NB4 (cell line): Measurements from ENCODE around the gene NFYC.

Experiments
- DNase-seq: peaks from one replicate; pipeline ENCODE4 v3.0.0; 2010; ENCODE audit warnings: low read depth
- H3K4me3 ChIP-seq: one replicate; pipeline ENCODE4 v1.5.1; 2011; ENCODE audit warnings: mild to moderate bottlenecking, low read depth, low read length, moderate library complexity
- CTCF ChIP-seq: IDR thresholded peaks from one replicate; pipeline ENCODE4 v1.5.1; 2012; ENCODE audit warnings: low read depth, low read length
- MYC ChIP-seq: IDR thresholded peaks from 2 replicates; pipeline ENCODE4 v1.6.1; 2011; ENCODE audit warnings: low read depth, low read length
- POLR2A ChIP-seq: IDR thresholded peaks from 2 replicates; pipeline ENCODE4 v1.6.1; 2011; ENCODE audit warnings: mild to moderate bottlenecking; ENCODE audit not compliant: insufficient read length; ENCODE audit errors: extremely low read depth
- TF ChIP-seq, protein P1 (sequence below): IDR thresholded peaks from 2 replicates; pipeline ENCODE4 v1.6.1; 2011; ENCODE audit warnings: low read depth, low read length

Gene NFYC

GRCh38 chr1:40758004-40758403 is 66.5 kb downstream of the NFYC start:
- DNase-seq, result no peak
- no peak for TF ChIP-seq POLR2A
- TF ChIP-seq CTCF, result no peak
- no peak for TF ChIP-seq MYC
- TF ChIP-seq, protein P1, sequence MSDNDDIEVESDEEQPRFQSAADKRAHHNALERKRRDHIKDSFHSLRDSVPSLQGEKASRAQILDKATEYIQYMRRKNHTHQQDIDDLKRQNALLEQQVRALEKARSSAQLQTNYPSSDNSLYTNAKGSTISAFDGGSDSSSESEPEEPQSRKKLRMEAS, result no peak
- no peak overlapping the region for H3K4me3 ChIP-seq

DNA sequence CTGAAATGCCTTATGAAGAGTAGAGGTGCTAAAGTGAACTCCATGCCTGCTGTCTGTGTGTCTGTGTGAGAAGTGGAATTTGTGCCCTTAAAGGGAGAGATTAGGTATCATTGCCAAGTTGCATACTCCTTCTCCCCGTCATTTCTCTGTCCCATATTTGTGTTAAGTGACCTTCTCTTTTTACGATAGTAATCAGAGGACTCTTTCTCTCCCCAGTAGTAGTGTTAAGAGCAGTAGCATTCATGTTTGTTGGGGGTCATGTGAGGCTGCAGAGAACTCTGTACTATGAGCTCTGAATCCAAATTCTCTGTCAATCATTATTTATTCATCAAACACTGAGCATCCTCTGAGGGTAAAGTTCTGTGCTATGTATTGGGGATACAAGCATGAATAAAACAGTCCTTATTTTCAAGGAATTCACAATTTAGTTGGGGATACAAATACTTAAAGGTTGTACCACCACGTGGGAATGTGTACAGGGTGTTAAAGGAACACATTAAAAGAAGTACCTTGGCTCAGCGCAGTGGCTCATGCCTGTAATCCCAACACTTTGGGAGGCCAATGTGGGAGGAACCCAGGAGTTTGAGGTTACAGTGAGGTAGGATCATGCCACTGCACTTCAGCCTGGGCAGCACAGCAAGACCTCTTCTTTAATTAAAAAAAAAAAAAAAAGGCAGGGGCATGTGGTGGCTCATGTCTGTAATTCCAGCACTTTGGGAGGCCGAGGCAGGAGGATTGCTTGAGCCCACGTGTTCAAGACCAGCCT is 67.3 kb downstream of the NFYC start:
- no peak overlapping the region for H3K4me3 ChIP-seq
- DNase-seq, result no peak
- TF ChIP-seq, protein P1, result no peak
- TF ChIP-seq POLR2A (no peak), MYC (no peak), CTCF (no peak)

- no peak overlapping the region for H3K4me3 ChIP-seq
- no peak for DNase-seq
- TF ChIP-seq MYC (no peak), CTCF (no peak), POLR2A (no peak)
- TF ChIP-seq, protein P1, result no peak
Measured at GRCh38 chr1:40760984-40761383, 69.5 kb downstream of the NFYC start.

DNA sequence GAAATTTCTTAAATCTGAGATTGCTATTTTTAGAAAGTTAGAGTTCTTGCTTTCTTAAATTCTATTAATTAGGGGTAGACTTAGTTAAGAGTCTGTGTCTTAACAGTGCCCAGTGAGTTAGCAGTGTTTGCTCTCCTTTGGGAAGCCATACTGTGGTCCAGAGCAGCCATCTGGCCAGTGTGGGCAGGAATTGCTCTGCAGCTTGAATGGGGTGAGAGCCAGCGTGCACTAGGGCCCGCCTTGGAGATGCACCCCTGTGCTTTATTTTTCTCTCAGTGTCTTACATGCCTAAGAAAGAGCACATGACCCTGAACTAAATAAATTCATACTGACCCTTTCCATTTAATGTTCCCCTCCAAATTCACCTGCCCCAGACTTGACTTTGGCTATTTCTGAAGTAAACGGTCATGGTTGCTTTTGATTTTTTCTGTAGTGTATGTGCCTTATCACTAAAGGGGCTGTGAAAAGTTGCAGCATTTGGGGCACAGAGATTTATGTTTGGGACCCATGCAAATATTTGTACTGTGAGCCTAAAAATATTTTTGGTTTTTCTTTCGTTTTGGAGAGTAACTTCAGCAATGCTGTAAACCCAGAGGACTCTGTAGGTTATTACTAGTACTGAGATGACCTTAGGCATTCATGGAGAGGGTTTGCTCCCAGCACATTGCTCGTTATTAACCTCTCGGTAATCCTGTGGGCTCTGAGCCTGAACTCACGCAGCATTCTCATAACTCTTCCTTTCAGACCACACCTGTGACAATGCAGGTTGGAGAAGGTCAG is 70.8 kb downstream of the NFYC start:
- TF ChIP-seq, protein P1, result no peak
- TF ChIP-seq MYC (no peak), POLR2A (no peak), CTCF (no peak)
- H3K4me3 ChIP-seq, result no peak overlapping the region
- DNase-seq, result no peak

DNA sequence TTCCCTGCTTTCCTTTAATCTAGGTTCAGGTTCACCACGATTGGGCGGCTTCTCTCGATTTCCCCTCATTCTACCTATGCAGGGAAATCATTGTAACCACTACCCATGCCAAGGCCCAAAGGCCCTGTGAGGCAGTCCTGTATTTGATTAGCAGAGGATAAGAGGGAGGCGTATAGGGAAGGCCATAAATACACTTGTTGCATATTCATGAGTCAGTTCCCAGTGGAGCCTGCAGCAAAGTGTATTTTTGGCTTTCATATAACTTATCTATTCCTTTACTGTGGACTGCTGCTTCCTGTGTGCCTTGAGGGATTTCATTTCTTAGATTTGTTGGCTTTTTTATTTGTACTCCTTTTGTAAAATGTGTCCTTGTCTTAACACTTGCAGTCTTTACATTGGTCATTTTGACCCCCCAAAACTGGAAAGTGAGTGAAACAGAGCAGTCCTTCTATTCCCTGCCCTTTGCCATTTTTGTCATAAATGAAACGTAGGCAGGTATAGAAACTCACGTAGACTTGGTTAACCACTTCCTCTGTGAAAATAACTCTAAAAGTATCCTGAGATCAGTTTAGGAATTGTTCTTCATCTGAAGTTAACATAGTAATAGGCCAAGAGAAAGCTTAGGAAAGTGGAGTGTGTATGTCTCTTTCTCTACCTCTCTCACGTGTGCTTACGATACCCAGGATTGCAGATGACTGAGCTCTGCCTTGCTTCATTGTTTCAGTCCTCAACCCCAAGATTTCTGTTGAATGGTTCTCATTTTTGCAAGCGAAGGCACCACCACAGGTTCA is 72.4 kb downstream of the NFYC start:
- no peak for DNase-seq
- H3K4me3 ChIP-seq, result no peak overlapping the region
- TF ChIP-seq CTCF, result no peak
- no peak for TF ChIP-seq MYC
- TF ChIP-seq POLR2A, result no peak
- TF ChIP-seq, protein P1, result no peak
